Esophagus muscularis mucosa (tissue), 4 donors: ENCODE results near the gene RWDD1. TPM values are rescaled to one million over a fixed set of nuclear protein-coding genes. Genes with fewer than 3 reads are reported as not detected.

Source experiments
- DNase-seq: peaks from one replicate; pipeline ENCODE4 v3.0.0-alpha.2; 2017; ENCODE audit errors: extremely low spot score
- H3K27ac ChIP-seq, 4 donors: fragments of 200-600 bp; sonication (generic); replicated peaks in 1 of 4; 1 replicate in 3 of 4; 2 replicates in 1 of 4; pipeline ENCODE4 v1.5.1; 2016 to 2019; ENCODE audit warnings: mild to moderate bottlenecking in 1 of 4
- H3K27me3 ChIP-seq, 4 donors: fragments of 200-600 bp; sonication (generic); one replicate each; pipeline versions ENCODE4 v1.5.1 to v1.6.0; 2016 to 2019
- H3K36me3 ChIP-seq, 4 donors: fragments of 200-600 bp; sonication (generic); one replicate each; pipeline ENCODE4 v1.5.1; 2016 to 2019
- H3K4me1 ChIP-seq, 4 donors: fragments of 200-600 bp; sonication (generic); one replicate each; pipeline ENCODE4 v1.5.1; 2016 to 2019
- H3K4me3 ChIP-seq, 4 donors: fragments of 200-600 bp; sonication (generic); 1 replicate in 2 of 4; 2 replicates in 2 of 4; pipeline ENCODE4 v1.5.1; 2016 to 2019; ENCODE audit warnings: mild to moderate bottlenecking in 4 of 4, moderate library complexity in 1 of 4
- H3K9me3 ChIP-seq, 4 donors: fragments of 200-600 bp; sonication (generic); 1 replicate in 3 of 4; 2 replicates in 1 of 4; pipeline ENCODE4 v1.5.1; 2016 to 2019
- CTCF ChIP-seq, 3 experiments: fragments of 200-600 bp in 2 of 3; fragments of 450-650 bp in 1 of 3; sonication (generic) in 2 of 3; IDR thresholded peaks; one replicate each; pipeline ENCODE4 v1.5.1; 2017 to 2019; ENCODE audit warnings: antibody characterized with exemption in 3 of 3, mild to moderate bottlenecking in 2 of 3, moderate library complexity in 1 of 3
- EP300 ChIP-seq: sonication (generic); formaldehyde crosslinking; IDR thresholded peaks from one replicate; pipeline ENCODE4 v1.6.1; 2017; ENCODE audit warnings: antibody characterized with exemption
- POLR2A ChIP-seq: fragments of 450-650 bp; IDR thresholded peaks from one replicate; pipeline ENCODE4 v1.6.1; 2017; ENCODE audit warnings: antibody characterized with exemption, moderate library complexity, mild to moderate bottlenecking, low read depth
- POLR2AphosphoS5 ChIP-seq, 2 donors: sonication (generic); formaldehyde crosslinking; IDR thresholded peaks; one replicate each; pipeline ENCODE4 v1.6.1; 2017; ENCODE audit warnings: antibody characterized with exemption in 2 of 2
- WGBS: methylation state at CpG from one replicate; pipeline ENCODE4 v1.1.5; 2018; 5-methylcytosine and 5-hydroxymethylcytosine counted together
- intact Hi-C: fragments of 100-400 bp; cut with DNase I; formaldehyde crosslinking; loops from one replicate; pipeline ENCODE4 v1.15.1; 2023
- total RNA-seq, 4 donors: library from RNA; depleted of rRNA; stranded (reverse); fragments of >200 nt; gene quantifications; one replicate each; pipeline versions ENCODE4 v1.1.0 to v1.2.1, GENCODE V29; 2016

The RWDD1 gene
- total RNA-seq, 4 donors from 2014 or later, result 44.1 to 76.4 (median 53.3) TPM

- intact Hi-C loops, result no loop called here
- 23% methylated on average over 5 of the region's 5 CpGs for WGBS
- H3K27me3 ChIP-seq, result no peaks in the 10 kb centered on the region
- H3K9me3 ChIP-seq, result no peaks in the 10 kb centered on the region
- TF ChIP-seq POLR2AphosphoS5 (IDR thresholded peaks at IDR 0.05), result peak; percentile 9 to 50
- TF ChIP-seq POLR2A, result no peak
- no peak for TF ChIP-seq EP300
- no peak overlapping the region for H3K4me3 ChIP-seq
- H3K27ac ChIP-seq, result no peak overlapping the region
- DNase-seq, result no peak
- H3K36me3 ChIP-seq, result no peaks in the 10 kb centered on the region
- peaks cover 3 to 12% (median 5%) of the 10 kb centered on the region in 4 donors for H3K4me1 ChIP-seq
Observed at GRCh38 chr6:116557893-116558292, 13.4 kb upstream of the RWDD1 start.

- no peak for TF ChIP-seq CTCF (IDR thresholded peaks at IDR 0.05)
- no peak for TF ChIP-seq POLR2A
- no peak for TF ChIP-seq EP300
- no peak for TF ChIP-seq POLR2AphosphoS5 (IDR thresholded peaks at IDR 0.05)
- intact Hi-C loops, result loop anchor here (2.0 to 10.0 kb wide), 2 partner anchors 23 to 275 kb away; no protein-coding TSS in a partner anchor
- Histone ChIP-seq H3K9me3 (no peaks in the 10 kb centered on the region), H3K27me3 (no peaks in the 10 kb centered on the region), H3K36me3 (no peaks in the 10 kb centered on the region), H3K4me3 (no peak overlapping the region), H3K27ac (no peak overlapping the region), H3K4me1 (peaks cover 3 to 25% (median 10%) of the 10 kb centered on the region in 4 donors)
- WGBS, result 71% methylated on average over 2 of the region's 2 CpGs
- DNase-seq, result no peak
Observed at GRCh38 chr6:116560130-116560529, 11.2 kb upstream of the RWDD1 start.

- Histone ChIP-seq H3K27ac (no peak overlapping the region), H3K4me3 (peak overlapping the region in 2 of 4 donors; percentile 26 to 27), H3K4me1 (peaks cover 3 to 29% (median 14%) of the 10 kb centered on the region in 4 donors), H3K27me3 (no peaks in the 10 kb centered on the region), H3K36me3 (no peaks in the 10 kb centered on the region), H3K9me3 (no peaks in the 10 kb centered on the region)
- DNase-seq, result no peak
- TF ChIP-seq POLR2A (no peak), CTCF (IDR thresholded peaks at IDR 0.05) (peak; percentile 89 to 97 (median 89)), EP300 (no peak), POLR2AphosphoS5 (IDR thresholded peaks at IDR 0.05) (no peak)
- intact Hi-C loops, result loop anchor here (2.0 to 10.0 kb wide), 2 partner anchors 25 to 277 kb away; no protein-coding TSS in a partner anchor
- WGBS, result 50% methylated on average over 9 of the region's 9 CpGs
Observed at GRCh38 chr6:116561377-116562018, 9.8 kb upstream of the RWDD1 start.

GRCh38 chr6:116562019-116562403, 9.3 kb upstream of the RWDD1 start:
- Histone ChIP-seq H3K4me1 (peaks cover 3 to 29% (median 14%) of the 10 kb centered on the region in 4 donors), H3K27ac (no peak overlapping the region), H3K36me3 (no peaks in the 10 kb centered on the region), H3K4me3 (no peak overlapping the region), H3K9me3 (no peaks in the 10 kb centered on the region), H3K27me3 (no peaks in the 10 kb centered on the region)
- WGBS, result 86% methylated on average over 4 of the region's 4 CpGs
- TF ChIP-seq POLR2A (no peak), POLR2AphosphoS5 (IDR thresholded peaks at IDR 0.05) (no peak), EP300 (no peak), CTCF (IDR thresholded peaks at IDR 0.05) (no peak)
- DNase-seq, result no peak
- intact Hi-C loops, result loop anchor here (10.0 kb wide), 1 partner anchor 277 kb away; no protein-coding TSS in a partner anchor

- intact Hi-C loops, result loop anchor here (10.0 kb wide), 1 partner anchor 278 kb away; no protein-coding TSS in a partner anchor
- WGBS, result 47% methylated on average over 3 of the region's 3 CpGs
- Histone ChIP-seq H3K27me3 (no peaks in the 10 kb centered on the region), H3K27ac (no peak overlapping the region), H3K4me3 (no peak overlapping the region), H3K4me1 (peaks cover 3 to 28% (median 13%) of the 10 kb centered on the region in 4 donors), H3K36me3 (no peaks in the 10 kb centered on the region), H3K9me3 (no peaks in the 10 kb centered on the region)
- TF ChIP-seq POLR2AphosphoS5 (IDR thresholded peaks at IDR 0.05), result no peak
- no peak for TF ChIP-seq CTCF (IDR thresholded peaks at IDR 0.05)
- TF ChIP-seq EP300, result no peak
- no peak for TF ChIP-seq POLR2A
- no peak for DNase-seq
Observed at GRCh38 chr6:116562614-116563013, 8.7 kb upstream of the RWDD1 start.
